H1 (cell line): Measurements from ENCODE around the gene KCNQ1. TPM values are rescaled to one million over a fixed set of nuclear protein-coding genes. Genes with fewer than 3 reads are reported as not detected.

ENCODE experiments used
- CTCF ChIA-PET: fragments of 300-600 bp; sonication (Branson Sonifier 250); formaldehyde crosslinking; loops from one replicate; lab custom pipeline; 2021; ENCODE audit not compliant: partially characterized antibody; lab: Charles Lee
- POLR2A ChIA-PET: fragments of 300-600 bp; sonication (Branson Sonifier 250); formaldehyde crosslinking; loops from one replicate; lab custom pipeline; 2021; ENCODE audit warnings: inconsistent platforms; ENCODE audit not compliant: partially characterized antibody; lab: Charles Lee
- DNase-seq, 2 experiments: peaks; one replicate each; pipeline versions ENCODE4 v3.0.0 to v3.0.0-alpha.2; 2010 to 2022; ENCODE audit warnings: low spot score in 2 of 2, low read depth in 1 of 2, mixed read lengths in 1 of 2
- FAIRE-seq: peaks from 2 replicates; lab custom pipeline; 2011; peaks lifted over from hg19 to GRCh38; lab: Jason Lieb, UNC
- H2AFZ ChIP-seq: 2 replicates; pipeline ENCODE4 v1.8.1; 2012; ENCODE audit warnings: low read length, inconsistent platforms
- H2AK5ac ChIP-seq: 2 replicates; pipeline ENCODE4 v1.6.1; 2013; ENCODE audit warnings: low read depth, low read length
- H2BK120ac ChIP-seq: replicated peaks from 2 replicates; pipeline ENCODE3; 2013; ENCODE audit warnings: low read depth, low read length, inconsistent platforms
- H2BK12ac ChIP-seq: 2 replicates; pipeline ENCODE4 v1.6.1; 2013; ENCODE audit warnings: low read depth, low read length
- H2BK15ac ChIP-seq: 2 replicates; pipeline ENCODE4 v1.6.1; 2013; ENCODE audit warnings: low read length
- H2BK20ac ChIP-seq: 2 replicates; pipeline ENCODE4 v1.6.1; 2013; ENCODE audit warnings: low read length
- H2BK5ac ChIP-seq: 2 replicates; pipeline ENCODE4 v1.6.1; 2013; ENCODE audit warnings: low read depth, low read length
- H3K14ac ChIP-seq: 2 replicates; pipeline ENCODE4 v1.6.1; 2013; ENCODE audit warnings: inconsistent platforms; ENCODE audit not compliant: insufficient read length
- H3K18ac ChIP-seq: 2 replicates; pipeline ENCODE4 v1.6.1; 2013; ENCODE audit warnings: low read length; ENCODE audit errors: extremely low read depth
- H3K23ac ChIP-seq: 2 replicates; pipeline ENCODE4 v1.6.1; 2013; ENCODE audit warnings: inconsistent platforms; ENCODE audit not compliant: insufficient read length
- H3K23me2 ChIP-seq: 2 replicates; pipeline ENCODE4 v1.6.1; 2013; ENCODE audit warnings: low read depth, low read length
- H3K27ac ChIP-seq: 2 replicates; pipeline ENCODE4 v1.6.1; 2011; ENCODE audit warnings: low read depth, low read length, inconsistent platforms
- H3K27me3 ChIP-seq, 4 experiments: replicated peaks in 1 of 4; 1 replicate in 1 of 4; 2 replicates in 3 of 4; pipeline versions ENCODE4 v1.6.1 to v1.8.1; 2011 to 2013; ENCODE audit warnings: low read length in 3 of 4, mild to moderate bottlenecking in 3 of 4, inconsistent platforms in 2 of 4, mixed read lengths in 2 of 4, moderate library complexity in 1 of 4; ENCODE audit not compliant: control insufficient read depth in 3 of 4, insufficient read depth in 3 of 4; ENCODE audit errors: extremely low read depth in 1 of 4
- H3K36me3 ChIP-seq, 4 experiments: 2 replicates each; pipeline versions ENCODE4 v1.6.1 to v1.8.1; 2011 to 2013; ENCODE audit warnings: mild to moderate bottlenecking in 4 of 4, low read length in 3 of 4, moderate library complexity in 2 of 4, control low read depth in 1 of 4, inconsistent platforms in 1 of 4; ENCODE audit not compliant: insufficient read depth in 4 of 4, control insufficient read depth in 2 of 4
- H3K4ac ChIP-seq: replicated peaks from 2 replicates; pipeline ENCODE3; 2013; ENCODE audit warnings: low read length, low read depth, mixed read lengths, inconsistent platforms; ENCODE audit not compliant: insufficient read length
- H3K4me1 ChIP-seq, 4 experiments: replicated peaks in 1 of 4; 1 replicate in 1 of 4; 2 replicates in 3 of 4; pipeline versions ENCODE4 v1.6.1 to v1.8.1; 2011 to 2013; ENCODE audit warnings: low read length in 3 of 4, inconsistent platforms in 2 of 4, mixed read lengths in 1 of 4; ENCODE audit not compliant: insufficient read depth in 4 of 4, control insufficient read depth in 3 of 4
- H3K4me2 ChIP-seq, 2 experiments: 2 replicates each; pipeline versions ENCODE4 v1.6.1 to v1.8.1; 2011 to 2013; ENCODE audit warnings: low read depth in 2 of 2, low read length in 2 of 2, control low read depth in 1 of 2, inconsistent platforms in 1 of 2, mild to moderate bottlenecking in 1 of 2; ENCODE audit not compliant: insufficient read depth in 1 of 2
- H3K4me3 ChIP-seq, 4 experiments: fragments of 200-600, 300-600 bp in 1 of 4; sonication (generic), shearing (Covaris generic), sonication (Bioruptor Twin) in 1 of 4; 2 replicates each; pipeline versions ENCODE4 v1.5.1 to v1.8.1; 2011 to 2016; ENCODE audit warnings: low read length in 4 of 4, low read depth in 3 of 4, control low read depth in 2 of 4, inconsistent platforms in 2 of 4, mild to moderate bottlenecking in 2 of 4, mixed read lengths in 1 of 4, moderate library complexity in 1 of 4; ENCODE audit not compliant: insufficient read depth in 2 of 4; ENCODE audit errors: extremely low read depth in 1 of 4
- H3K56ac ChIP-seq: replicated peaks from 2 replicates; pipeline ENCODE3; 2013; ENCODE audit warnings: low read depth, mild to moderate bottlenecking, mixed read lengths, low read length, inconsistent platforms; ENCODE audit not compliant: insufficient read length
- H3K79me1 ChIP-seq: 2 replicates; pipeline ENCODE4 v1.6.1; 2013; ENCODE audit warnings: low read depth, low read length, control low read depth
- H3K79me2 ChIP-seq, 2 experiments: 2 replicates each; pipeline versions ENCODE4 v1.6.1 to v1.8.1; 2012 to 2013; ENCODE audit warnings: low read length in 2 of 2, mild to moderate bottlenecking in 2 of 2, inconsistent platforms in 1 of 2; ENCODE audit not compliant: insufficient read depth in 2 of 2, control insufficient read depth in 1 of 2
- H3K9ac ChIP-seq, 4 experiments: replicated peaks in 1 of 4; 1 replicate in 1 of 4; 2 replicates in 3 of 4; pipeline versions ENCODE4 v1.6.1 to v1.8.1; 2011 to 2013; ENCODE audit warnings: low read depth in 3 of 4, low read length in 3 of 4, control low read depth in 2 of 4, mild to moderate bottlenecking in 2 of 4, moderate library complexity in 2 of 4, inconsistent platforms in 1 of 4; ENCODE audit errors: extremely low read depth in 1 of 4
- H3K9me3 ChIP-seq, 2 experiments: 2 replicates each; pipeline versions ENCODE4 v1.6.1 to v1.8.1; 2012 to 2013; ENCODE audit warnings: mild to moderate bottlenecking in 2 of 2, moderate library complexity in 2 of 2, control low read depth in 1 of 2, inconsistent platforms in 1 of 2, low read depth in 1 of 2, low read length in 1 of 2, mixed read lengths in 1 of 2; ENCODE audit not compliant: insufficient read depth in 2 of 2
- H4K20me1 ChIP-seq, 2 experiments: replicated peaks in 1 of 2; 2 replicates each; pipeline versions ENCODE3 to v1.8.1; 2011 to 2013; ENCODE audit warnings: inconsistent platforms in 2 of 2, low read length in 2 of 2, mild to moderate bottlenecking in 1 of 2; ENCODE audit not compliant: insufficient read depth in 2 of 2, control insufficient read depth in 1 of 2
- H4K5ac ChIP-seq: 2 replicates; pipeline ENCODE4 v1.6.1; 2013; ENCODE audit warnings: low read length, low read depth, mixed read lengths, inconsistent platforms; ENCODE audit not compliant: insufficient read length
- H4K8ac ChIP-seq: 2 replicates; pipeline ENCODE4 v1.8.0; 2013; ENCODE audit warnings: mild to moderate bottlenecking, moderate library complexity, low read length, inconsistent platforms; ENCODE audit not compliant: insufficient read depth; ENCODE audit errors: extremely low read depth
- H4K91ac ChIP-seq: replicated peaks from 2 replicates; pipeline ENCODE3; 2013; ENCODE audit warnings: low read length, mixed read lengths, inconsistent platforms; ENCODE audit not compliant: insufficient read length
- CBX5 ChIP-seq: fragments of 300-800, 300-1000 bp; sonication (generic); IDR thresholded peaks from 2 replicates; pipeline ENCODE4 v1.7.1; 2016; ENCODE audit warnings: antibody characterized with exemption, low read length, low read depth
- CBX8 ChIP-seq: fragments of 300-800, 300-1000 bp; sonication (generic); IDR thresholded peaks from 2 replicates; pipeline ENCODE4 v1.7.1; 2016; ENCODE audit warnings: low read depth, low read length, borderline replicate concordance
- EGR1 ChIP-seq: IDR thresholded peaks from 2 replicates; pipeline ENCODE4 v1.6.1; 2011; ENCODE audit warnings: low read depth, low read length, borderline replicate concordance
- GTF2F1 ChIP-seq: IDR thresholded peaks from 2 replicates; pipeline ENCODE4 v1.6.1; 2012; ENCODE audit warnings: low read depth, low read length, improper control_type of control experiment, borderline replicate concordance
- HDAC2 ChIP-seq, 2 experiments: fragments of 300-600 bp in 1 of 2; sonication (generic) in 1 of 2; IDR thresholded peaks; 2 replicates each; pipeline ENCODE4 v1.6.1; 2011 to 2012; ENCODE audit warnings: low read depth in 2 of 2, low read length in 2 of 2, mild to moderate bottlenecking in 2 of 2, moderate library complexity in 2 of 2, borderline replicate concordance in 1 of 2, inconsistent platforms in 1 of 2
- NANOG ChIP-seq: IDR thresholded peaks from 2 replicates; pipeline ENCODE4 v1.6.1; 2011; ENCODE audit warnings: low read length, low read depth, mild to moderate bottlenecking, inconsistent platforms; ENCODE audit not compliant: insufficient read depth, poor library complexity, severe bottlenecking
- POU5F1 ChIP-seq: IDR thresholded peaks from 2 replicates; pipeline ENCODE4 v1.6.1; 2011; ENCODE audit warnings: low read depth, mild to moderate bottlenecking, low read length, moderate library complexity
- SIRT6 ChIP-seq: IDR thresholded peaks from one replicate; pipeline ENCODE4 v1.7.1; 2012; ENCODE audit warnings: low read length, inconsistent platforms
- SIX5 ChIP-seq: IDR thresholded peaks from 2 replicates; pipeline ENCODE4 v1.6.1; 2011; ENCODE audit warnings: mild to moderate bottlenecking, low read depth, low read length
- TAF1 ChIP-seq: IDR thresholded peaks from 2 replicates; pipeline ENCODE4 v1.6.1; 2011; ENCODE audit warnings: mild to moderate bottlenecking, low read depth, low read length
- YY1 ChIP-seq: IDR thresholded peaks from 2 replicates; pipeline ENCODE4 v1.6.1; 2011; ENCODE audit warnings: low read depth, mild to moderate bottlenecking, low read length
- WGBS, 2 experiments: shearing (Covaris generic) in 1 of 2; methylation state at CpG; one replicate each; pipeline versions ENCODE4 v1.1.6 to v1.1.7; 2013 to 2015; ENCODE audit warnings: low lambda C conversion rate in 2 of 2, mixed read lengths in 2 of 2, inconsistent platforms in 1 of 2, low coverage in 1 of 2, missing lambda C conversion rate in 1 of 2; ENCODE audit not compliant: insufficient replicate concordance in 2 of 2, insufficient coverage in 1 of 2, insufficient read length in 1 of 2; ENCODE audit errors: extremely low coverage in 1 of 2, missing lambda C conversion rate in 1 of 2; 5-methylcytosine and 5-hydroxymethylcytosine counted together
- polyA plus RNA-seq, 7 experiments: library from polyadenylated mRNA; depleted of rRNA in 3 of 7; stranded (reverse) in 5 of 7; unstranded in 2 of 7; fragments of >200 nt in 5 of 7; fragments of 200-250 nt in 2 of 7; gene quantifications; 1 replicate in 5 of 7; 2 replicates in 1 of 7; 4 replicates in 1 of 7; pipeline versions ENCODE4 v1.2.1 to v1.2.3, GENCODE V29; 2011 to 2013; ENCODE audit warnings: missing spikeins in 2 of 7, mixed read lengths in 2 of 7
- total RNA-seq: library from RNA; stranded (reverse); fragmentation: NEBNext Ultra II Directional; extraction: Animal tissue kit (Norgen Biotek cat#: 25700); gene quantifications from 2 replicates; pipeline ENCODE4 v1.2.1, GENCODE V29; 2021
- TF ChIP-seq, protein P1 (sequence below): IDR thresholded peaks from 2 replicates; pipeline ENCODE4 v1.6.1; 2011; ENCODE audit warnings: low read depth, mild to moderate bottlenecking, low read length; ENCODE audit not compliant: insufficient read depth
- TF ChIP-seq, protein P2 (sequence below): IDR thresholded peaks from 2 replicates; pipeline ENCODE4 v1.6.1; 2011; ENCODE audit warnings: low read length, improper control_type of control experiment

KCNQ1 gene
- total and polyA plus RNA-seq, 2 of the 8 experiments (the other 6 are each of a cell fraction or from before 2014, with no cell fraction given) = 1.9 to 2.0 TPM

DNA sequence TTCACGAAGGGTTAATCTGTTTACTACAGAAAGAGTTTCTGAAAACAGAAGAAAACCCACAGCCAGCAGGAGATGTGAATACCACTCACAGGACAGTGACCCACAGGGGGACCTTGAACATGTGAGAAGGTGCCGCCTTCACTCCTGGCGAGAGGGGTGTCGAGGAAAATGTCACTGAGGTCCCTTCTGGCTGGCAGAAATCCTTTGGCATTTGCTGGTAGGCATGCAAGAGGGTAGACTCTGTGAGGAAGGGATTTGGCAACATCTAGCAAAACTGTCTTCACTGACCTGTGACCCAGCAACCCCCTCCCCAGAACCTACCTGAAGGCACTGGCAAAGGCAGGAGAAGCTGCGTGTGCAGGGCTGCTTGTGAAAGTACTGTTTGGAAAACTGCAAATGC is 8.6 kb downstream of the KCNQ1 start:
- Histone ChIP-seq H3K4me2 (no peak overlapping the region), H3K4ac (no peak overlapping the region), H3K79me1 (no peaks in the 10 kb centered on the region), H3K23ac (no peak overlapping the region), H3K18ac (no peak overlapping the region), H3K56ac (no peak overlapping the region), H4K20me1 (peaks cover 0 to 5% of the 10 kb centered on the region in 2 experiments), H4K5ac (no peak overlapping the region), H4K8ac (no peak overlapping the region), H3K14ac (no peak overlapping the region), H2BK5ac (no peak overlapping the region), H3K79me2 (no peaks in the 10 kb centered on the region), H2BK120ac (no peak overlapping the region), H3K36me3 (no peaks in the 10 kb centered on the region), H2BK20ac (no peak overlapping the region), H3K9ac (no peak overlapping the region), H3K27ac (no peak overlapping the region), H3K4me1 (no peaks in the 10 kb centered on the region), H2AFZ (no peak overlapping the region), H3K23me2 (no peaks in the 10 kb centered on the region), H2AK5ac (no peak overlapping the region), H2BK15ac (no peak overlapping the region), H2BK12ac (no peak overlapping the region), H3K4me3 (no peak overlapping the region), H3K27me3 (peaks cover 8 to 50% (median 23%) of the 10 kb centered on the region in 4 experiments), H4K91ac (no peak overlapping the region), H3K9me3 (no peaks in the 10 kb centered on the region)
- POLR2A ChIA-PET = interaction anchor here (0.6 kb wide), 1 partner anchor 66 kb away, joined by 3 read pairs; no protein-coding TSS in a partner anchor
- CTCF ChIA-PET = interaction anchor here (0.7 to 2.1 kb wide), 3 partner anchors 22 to 148 kb away, joined by 3 to 5 read pairs (median 5); no protein-coding TSS in a partner anchor
- 93% methylated on average over 5 of the region's 5 CpGs; no CpG with 5 or more reads in 1 of the 2 experiments for WGBS, 2 experiments
- DNase-seq (no peak), FAIRE-seq (no peak)
- TF ChIP-seq CBX5 (no peak), YY1 (no peak), TAF1 (no peak), POU5F1 (no peak), CBX8 (no peak), HDAC2 (IDR thresholded peaks at IDR 0.05; ENCODE audit: borderline replicate concordance in 1 of 2, low read depth in 2 of 2, low read length in 2 of 2) (no peak), GTF2F1 (no peak), SIRT6 (no peak), EGR1 (no peak), SIX5 (no peak), NANOG (no peak)
- TF ChIP-seq, protein P1, sequence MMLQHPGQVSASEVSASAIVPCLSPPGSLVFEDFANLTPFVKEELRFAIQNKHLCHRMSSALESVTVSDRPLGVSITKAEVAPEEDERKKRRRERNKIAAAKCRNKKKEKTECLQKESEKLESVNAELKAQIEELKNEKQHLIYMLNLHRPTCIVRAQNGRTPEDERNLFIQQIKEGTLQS = no peak
- TF ChIP-seq, protein P2, sequence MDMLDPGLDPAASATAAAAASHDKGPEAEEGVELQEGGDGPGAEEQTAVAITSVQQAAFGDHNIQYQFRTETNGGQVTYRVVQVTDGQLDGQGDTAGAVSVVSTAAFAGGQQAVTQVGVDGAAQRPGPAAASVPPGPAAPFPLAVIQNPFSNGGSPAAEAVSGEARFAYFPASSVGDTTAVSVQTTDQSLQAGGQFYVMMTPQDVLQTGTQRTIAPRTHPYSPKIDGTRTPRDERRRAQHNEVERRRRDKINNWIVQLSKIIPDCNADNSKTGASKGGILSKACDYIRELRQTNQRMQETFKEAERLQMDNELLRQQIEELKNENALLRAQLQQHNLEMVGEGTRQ = no peak
